ENCODE data around the gene CPNE4.

Gene CPNE4

DNA sequence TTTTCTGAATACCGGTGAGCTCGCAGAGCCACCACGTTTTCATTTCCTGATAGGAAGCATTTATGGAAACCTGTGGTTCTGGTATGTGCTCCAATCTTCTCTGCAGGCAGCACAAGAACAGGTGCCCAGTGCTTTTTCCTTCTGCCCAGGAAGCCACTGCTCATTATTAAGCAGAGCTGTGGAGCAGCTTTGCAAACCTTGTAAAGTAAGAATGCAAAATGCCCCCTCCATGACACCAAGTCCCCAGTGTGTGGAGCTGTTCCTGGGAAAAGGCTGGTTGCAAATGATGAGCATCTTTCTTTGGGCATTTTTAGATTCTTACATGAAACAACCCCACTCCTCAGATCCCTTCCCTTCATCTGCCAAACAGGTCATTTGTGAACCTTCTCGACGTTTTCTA lies 466.4 kb downstream of the CPNE4 start:
- no peak for DNase-seq

DNA sequence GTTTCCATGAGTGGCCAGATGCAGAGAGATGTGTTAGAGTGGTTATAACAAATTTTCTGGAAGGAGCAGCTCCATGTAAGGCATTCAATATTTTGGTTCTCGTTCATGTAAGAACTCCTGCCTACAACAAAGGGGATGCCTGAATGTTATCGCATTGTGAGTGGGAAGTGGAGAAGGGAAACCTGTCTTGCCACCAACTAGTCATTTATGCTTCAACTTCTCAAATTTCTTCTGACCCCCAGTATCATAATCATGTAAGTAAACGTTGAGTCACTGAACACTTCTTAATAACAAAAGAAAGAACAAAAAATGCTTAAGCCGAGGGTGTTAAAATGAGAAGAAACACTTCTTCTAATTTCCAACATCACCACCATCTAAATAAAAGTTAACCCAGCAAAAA lies 470.0 kb downstream of the CPNE4 start:
- DNase-seq: peak in 1 of 3 donors; percentile 2

DNA sequence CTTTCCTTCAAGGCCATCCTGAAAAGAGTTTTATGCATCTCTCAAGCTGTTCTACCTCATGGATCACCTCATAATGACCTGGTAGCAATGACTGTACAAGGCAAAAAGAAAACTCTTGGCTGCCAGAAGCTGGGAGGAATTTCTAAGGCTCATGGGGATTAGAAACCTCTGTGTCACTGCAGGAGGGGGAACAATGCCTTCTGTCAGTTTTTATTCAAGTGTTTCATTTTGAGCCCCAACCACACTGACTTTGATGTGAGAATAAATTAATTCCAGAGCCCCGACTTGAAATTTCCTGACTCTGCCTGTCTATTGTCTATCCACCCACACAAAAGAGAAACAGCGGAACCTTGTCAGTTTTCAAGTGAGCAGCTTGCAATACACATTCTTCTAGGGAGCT lies 473.3 kb downstream of the CPNE4 start:
- DNase-seq: peak in 1 of 3 donors; percentile 10

DNA sequence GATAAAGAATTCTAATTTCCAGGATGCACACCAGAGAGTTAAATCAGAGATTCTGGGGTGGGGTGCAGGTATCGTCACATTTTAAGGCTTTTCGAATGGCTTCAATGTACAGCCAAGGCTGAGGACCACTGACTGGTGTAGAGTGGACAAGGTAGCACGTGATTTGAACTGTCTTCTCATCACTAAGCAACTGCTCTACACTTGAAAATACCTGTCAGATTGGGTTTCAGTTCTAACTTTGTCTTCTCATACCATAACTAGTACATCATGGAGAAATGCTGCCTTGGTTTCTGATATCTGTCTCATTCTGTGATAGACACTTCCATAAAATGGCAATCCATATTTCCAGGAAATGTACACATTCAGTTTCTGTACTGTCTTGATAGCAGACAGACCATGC lies 474.0 kb downstream of the CPNE4 start:
- no peak for DNase-seq

DNA sequence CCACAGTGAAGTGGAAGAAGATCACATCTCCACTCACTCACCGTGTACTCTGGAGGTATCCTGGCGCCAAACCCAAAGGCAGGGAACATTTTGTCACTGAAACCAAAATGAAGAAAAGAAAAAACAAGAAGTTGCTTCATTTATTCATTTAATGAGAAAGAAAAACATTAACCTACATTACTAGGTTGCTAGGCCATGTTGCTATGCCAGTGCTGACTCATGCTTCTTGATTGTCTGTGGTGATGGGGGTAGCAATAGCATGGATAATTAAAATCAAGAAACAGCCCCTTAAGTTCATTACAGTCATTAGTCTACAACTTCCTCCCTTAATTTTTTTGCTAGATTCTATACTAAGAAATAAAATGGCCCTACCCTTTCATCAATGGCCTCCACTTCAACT lies 479.4 kb downstream of the CPNE4 start:
- peak in 1 of 3 donors; percentile 5 for DNase-seq

DNA sequence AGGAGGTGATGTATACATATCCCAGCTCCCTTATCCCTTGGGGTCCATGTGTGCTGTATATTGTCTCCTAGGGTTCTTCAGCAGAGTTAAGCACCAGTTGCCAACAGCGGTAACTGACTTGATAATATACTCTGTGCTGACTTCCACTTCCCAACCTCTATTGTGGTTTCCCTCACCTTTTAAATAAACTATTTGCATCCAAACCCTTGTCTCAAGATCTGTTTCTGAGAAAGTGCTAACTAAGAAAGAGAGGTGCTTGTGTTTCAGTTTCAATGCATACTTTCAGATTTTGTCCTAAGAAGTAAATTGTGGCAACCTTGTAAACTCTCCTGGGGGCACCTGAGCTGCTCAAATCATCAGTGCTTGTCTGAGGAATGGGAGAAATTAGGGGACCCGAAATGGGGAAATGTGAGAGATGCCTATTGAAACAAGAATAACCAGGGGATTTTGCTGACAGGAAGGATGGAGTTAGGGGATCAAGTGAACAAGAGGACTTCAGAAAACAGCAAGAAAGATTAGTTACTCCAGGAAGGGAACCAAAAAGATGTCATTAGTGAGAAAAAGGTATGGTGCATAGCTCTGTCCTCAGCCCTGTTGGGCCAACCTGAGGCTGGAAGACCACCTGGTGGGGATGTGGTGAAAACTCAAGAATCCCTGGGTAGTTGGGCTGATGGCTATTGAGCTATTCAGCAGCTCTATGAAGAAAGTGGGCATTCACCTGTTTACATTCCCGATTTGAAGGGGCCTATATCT lies 481.1 kb downstream of the CPNE4 start:
- no peak for DNase-seq

DNA sequence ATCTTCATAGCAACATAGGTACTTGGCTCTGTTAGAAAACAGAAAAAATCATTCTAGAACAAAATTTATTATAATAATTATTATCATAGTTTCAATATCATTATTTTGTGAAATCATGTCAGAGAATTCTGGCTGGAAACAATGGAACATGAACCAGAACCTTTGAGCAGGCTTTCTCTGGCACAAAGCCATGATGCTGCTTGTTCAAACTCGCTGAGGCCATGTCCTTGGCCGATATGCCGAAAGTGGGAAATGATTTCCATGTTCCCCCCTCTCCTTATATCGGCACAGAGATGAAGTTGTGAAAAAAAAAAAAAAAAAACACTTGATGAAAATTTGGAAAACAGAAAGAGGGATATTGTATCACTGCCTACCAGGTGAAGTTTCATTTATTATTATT lies 483.1 kb downstream of the CPNE4 start:
- no peak for DNase-seq

DNA sequence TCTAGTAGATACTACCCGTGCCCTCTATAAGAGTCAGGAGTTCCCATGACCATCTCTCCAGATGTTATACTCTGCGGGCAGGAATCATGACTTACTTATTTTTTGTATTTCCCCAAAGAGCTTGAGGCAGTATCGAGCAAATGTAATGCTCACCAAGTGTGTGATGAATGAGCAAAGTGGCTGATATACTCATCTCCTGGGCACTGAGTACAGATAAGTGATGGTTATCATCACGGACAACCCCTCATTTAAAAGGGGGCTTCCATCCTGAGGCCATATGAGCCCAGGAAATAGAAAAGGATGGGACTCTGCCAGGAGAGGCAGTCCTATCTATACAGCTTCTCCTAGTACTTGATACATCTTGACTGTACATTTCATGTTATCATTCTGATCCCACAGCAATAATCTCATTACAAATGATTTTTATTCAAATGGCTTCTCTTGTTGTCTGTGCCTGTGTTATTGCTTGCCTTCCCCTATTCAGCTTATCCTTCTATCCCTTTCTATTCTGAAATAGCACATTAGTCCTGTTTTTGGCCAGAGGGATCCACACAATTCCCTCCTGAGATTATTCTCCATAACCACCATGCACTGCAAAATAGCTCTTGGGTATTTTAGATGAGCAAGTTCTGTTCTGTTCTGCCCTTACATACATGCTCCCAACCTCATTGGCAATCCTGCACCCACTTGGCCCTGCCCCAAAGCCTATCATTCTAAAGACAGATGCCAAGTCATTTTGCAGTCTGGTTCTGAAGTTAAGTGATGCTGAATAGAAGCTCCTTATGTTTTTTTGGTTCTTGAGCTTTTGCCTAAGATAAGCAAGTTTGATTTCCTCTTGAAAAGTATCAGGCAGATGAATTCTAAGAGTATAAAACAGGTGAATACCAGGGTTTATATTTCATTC lies 484.0 kb downstream of the CPNE4 start:
- no peak for DNase-seq

DNA sequence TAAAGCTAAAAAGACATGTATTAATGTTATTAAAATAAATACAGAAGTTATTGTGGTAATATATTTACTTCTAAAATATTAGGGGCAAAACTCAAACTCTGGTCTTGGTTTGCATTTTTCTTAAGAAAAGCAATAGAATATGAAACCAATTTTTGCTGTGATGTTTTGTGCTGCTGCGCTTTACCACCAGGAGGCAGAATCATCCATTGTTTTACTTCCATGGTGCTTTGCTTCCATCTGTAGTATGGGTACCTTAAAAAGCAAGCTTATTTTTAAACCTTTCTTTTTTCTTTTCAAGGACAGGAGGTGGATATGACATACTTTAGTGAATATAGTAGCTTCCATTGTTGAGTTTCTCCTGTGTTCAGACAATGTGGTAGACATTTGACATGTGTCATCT lies 485.5 kb downstream of the CPNE4 start:
- DNase-seq: peak in 1 of 3 donors; percentile 6

DNA sequence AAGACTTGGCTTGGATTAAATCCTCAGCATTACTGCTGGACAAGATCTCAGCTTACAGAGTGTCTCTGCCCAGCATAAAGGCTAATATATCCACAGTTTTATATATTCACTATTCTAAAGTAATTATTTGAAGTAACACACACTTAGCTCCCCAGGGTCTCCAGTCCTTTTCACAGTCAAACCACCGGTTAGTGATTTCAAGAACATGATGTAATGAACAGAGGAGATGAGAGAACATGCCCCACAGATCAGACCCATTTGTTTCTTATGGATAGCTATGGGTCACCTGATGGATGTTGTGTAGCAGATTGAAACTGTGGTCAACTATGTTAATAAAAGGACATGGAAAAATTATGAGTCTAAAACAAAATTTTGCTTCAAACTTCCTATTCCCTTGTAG lies 487.2 kb downstream of the CPNE4 start:
- no peak for DNase-seq

DNA sequence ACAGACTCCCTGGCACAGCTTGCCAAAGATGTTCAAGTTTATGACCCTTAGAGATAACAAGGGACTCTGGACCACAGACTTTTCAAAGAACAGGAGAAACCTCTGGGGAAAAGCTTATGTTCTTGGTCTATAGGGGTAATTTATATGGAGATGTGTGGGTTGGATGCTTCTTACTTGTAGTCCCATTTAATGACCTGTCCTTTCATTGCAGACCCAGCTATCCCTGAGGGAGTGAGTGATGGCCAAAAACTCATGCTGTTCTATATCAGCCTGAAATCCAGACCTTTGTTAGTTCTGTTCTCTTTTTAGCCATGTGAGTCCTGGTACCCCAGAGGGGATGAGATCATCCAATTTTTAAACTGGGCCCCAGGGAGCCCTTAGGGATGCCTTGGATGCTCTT lies 488.4 kb downstream of the CPNE4 start:
- no peak for DNase-seq

DNA sequence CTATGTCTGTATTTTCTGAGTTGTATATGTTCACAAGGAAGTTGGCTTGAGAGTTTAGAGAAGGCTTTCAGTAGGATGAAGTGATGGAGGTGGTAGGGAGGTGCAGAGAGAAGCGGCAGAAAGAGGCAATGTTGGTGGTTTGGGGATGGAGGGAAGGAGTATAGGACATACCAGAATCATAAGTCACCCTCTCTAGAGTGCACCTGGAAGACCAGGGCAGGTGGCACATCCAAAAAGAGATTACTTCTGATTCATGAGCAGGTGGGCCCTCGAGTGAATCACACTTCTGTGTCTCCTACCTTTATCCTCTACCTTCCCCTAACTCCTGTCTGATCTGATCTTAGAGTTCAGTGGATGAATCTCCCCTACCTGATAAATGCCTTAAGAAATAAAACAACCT lies 490.3 kb downstream of the CPNE4 start:
- DNase-seq: no peak

DNA sequence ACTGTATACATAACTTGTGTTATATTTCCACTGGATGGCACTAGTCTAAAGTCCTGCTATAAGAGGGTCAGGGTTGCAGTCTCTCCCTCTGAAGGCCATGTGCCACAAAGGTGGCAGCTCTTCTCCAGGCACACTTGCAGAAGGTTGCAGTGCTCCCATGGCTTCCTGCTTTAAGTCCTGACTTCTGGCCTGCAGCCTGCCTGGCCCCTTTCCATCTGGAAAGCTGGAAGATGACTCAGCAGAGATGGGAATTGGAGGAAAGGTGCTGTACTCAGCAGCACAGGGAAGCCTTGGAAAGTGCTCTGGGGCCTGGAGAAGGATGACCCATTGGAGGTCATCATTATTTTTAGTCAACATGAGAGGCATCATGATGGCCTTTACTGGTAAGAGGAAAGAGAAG lies 491.1 kb downstream of the CPNE4 start:
- DNase-seq: no peak

DNA sequence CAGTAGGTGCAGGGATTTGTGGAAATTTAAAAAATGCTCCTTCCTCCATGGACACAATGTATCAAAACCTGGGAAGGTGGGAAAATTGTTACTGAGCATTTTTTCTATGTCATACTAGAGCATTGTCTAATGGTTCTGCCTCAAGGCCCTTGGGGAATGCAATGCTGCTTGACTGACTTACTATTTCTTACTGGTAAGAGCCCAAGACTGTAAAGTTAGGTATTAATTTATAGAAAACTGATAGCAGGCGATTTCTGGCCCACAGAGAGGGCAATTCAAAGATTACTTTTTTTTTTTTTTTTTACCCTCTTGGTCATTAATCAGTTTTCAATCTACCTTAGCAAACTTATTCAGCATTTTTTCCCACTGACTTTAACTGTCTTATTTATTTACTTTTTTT lies 493.5 kb downstream of the CPNE4 start:
- no peak for DNase-seq

DNA sequence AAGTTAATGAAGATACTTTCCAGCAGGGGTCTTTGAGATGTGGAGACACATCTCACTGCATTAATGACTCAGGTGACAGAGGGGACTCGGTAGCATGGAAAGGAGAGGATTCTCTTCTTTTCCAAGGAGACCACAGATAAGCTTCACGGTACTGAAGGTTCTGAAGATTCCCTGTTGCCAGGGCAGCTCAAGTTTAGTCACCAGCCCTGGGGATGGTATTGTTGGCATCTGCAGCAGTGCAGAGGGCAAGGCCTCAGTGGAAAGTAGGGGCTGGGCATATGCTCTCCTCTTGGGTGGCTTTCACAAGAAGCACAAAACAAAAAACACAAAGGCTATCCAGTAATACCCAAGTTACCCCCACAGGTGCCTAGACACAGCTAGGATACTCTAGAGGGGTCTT lies 494.0 kb downstream of the CPNE4 start:
- no peak for DNase-seq

DNA sequence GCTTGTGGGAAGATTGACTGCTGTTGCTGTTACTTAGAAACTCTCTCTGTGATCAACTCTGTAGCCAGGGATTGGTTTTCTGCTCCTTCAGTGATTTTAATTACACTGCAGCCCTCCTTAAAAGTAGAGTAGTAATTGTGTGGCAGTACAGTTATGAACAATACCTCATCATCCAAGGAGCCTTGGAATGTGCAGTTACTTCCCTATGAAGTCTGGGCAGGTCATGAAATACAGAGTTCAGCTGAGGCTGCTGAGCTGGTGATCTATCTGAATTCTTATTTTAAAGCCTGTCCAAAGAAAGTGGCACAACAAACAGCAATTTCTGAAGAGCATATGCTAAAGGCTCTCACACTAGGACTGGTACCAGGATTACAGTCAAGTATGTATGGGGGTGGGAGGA lies 494.7 kb downstream of the CPNE4 start:
- DNase-seq: no peak

DNA sequence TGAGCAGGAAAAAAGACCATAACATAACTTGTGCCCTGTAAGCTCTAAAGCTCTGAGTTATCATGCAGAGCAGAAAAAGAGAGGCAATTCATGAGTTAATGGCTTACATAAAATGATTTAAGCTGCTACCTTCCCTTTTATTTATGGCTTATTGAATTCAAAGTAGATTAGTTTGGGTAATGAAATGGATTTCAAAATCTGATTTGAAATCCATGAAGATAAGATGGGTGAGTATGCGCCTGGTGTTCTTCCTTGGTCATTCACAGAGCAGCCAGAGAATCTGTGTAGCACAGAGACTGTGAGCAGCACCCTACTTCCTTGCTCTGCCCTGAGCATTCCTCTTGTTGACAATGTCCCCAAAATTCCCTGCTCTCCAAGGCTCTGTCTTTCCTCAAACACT lies 495.8 kb downstream of the CPNE4 start:
- DNase-seq: no peak

DNA sequence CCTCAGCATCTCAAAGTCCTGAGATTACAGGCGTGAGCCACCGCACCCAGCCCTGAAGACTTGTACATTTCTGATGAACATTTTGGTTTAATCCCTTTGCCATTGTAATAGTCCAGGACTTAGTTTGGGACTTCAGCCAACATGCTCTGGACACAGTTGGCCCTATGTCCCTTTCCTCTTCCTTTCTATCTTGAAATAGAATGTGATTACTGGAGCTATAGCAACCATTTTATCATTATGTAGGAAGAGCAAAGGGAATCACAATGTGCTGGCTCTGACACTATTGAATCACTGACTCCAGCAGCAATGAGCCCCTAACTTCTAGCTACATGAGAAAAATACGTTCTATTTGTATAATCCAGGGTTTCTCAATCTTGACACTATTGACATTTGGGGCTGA lies 497.3 kb downstream of the CPNE4 start:
- no peak for DNase-seq

DNA sequence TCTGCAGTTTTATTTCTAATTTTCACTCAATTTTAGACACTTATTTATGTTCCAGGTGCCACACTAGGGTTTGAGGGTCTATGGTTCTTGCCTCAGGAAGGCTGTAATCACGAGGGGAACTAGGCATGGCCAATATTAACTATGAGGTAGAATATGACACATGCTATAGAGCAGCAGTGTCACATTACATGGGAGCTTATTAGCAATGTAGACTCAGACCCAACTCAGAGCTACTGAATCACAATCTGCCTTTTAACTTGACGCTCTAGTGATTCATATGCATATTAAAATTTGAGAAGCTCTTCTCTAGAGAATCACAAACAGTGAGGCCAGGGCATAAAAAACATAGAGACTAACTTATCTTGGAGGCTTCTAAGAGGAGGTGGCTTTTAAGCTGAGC lies 499.2 kb downstream of the CPNE4 start:
- DNase-seq: no peak

DNA sequence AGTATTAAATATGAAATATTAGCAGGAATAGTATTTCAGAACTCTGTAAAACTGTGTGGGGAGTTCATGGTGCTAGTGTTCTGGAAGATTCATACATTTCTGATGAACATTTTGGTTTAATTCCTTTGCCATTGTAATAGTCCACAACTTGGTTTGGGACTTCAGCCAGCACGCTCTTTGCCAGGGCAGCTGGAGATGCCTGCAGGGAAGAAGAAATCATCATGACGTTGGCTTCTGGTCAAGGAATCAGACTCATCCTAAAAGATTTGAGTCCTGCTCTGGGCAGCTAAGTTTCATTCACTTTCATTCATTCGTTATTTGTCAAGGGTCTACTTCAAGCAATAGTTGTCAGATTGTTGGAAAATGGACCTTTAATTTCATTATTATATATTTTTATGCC lies 499.7 kb downstream of the CPNE4 start:
- no peak for DNase-seq

DNA sequence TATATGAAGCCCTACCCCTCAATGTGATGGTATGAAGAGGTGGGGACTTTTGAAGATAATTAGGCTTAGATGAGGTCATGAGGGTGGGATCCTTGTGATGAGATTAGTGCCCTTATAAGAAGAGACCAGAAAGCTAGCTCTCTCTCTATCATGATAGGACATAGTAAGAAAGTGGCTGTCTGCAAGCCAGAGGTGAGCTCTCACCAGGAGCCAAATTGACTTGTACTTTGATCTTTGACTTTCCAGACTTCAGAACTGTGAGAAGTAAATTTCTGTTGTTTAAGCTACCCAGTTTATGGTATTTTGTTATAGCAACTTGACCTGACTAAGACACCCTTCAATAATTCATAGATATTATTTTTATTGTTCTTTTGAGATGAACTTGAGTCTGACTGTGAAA lies 502.2 kb downstream of the CPNE4 start:
- DNase-seq: no peak

DNA sequence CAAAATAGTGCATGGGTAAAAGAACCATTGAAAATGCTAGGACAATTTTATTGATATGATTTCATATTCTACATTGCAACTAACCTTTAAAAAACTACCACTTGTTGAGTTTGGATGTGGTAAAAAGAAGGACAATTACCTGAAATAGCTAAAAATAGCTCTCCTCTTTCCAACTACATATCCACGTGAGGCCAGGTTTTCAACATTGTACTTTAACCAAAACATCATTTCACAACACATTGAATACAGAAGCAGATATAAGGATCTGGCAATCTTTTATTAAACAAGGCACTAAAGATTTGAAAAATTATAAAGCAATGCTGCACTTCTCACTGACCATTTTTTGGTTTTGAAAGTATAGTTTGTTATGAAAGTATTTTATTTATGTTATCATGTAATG lies 504.0 kb downstream of the CPNE4 start:
- DNase-seq: no peak

DNA sequence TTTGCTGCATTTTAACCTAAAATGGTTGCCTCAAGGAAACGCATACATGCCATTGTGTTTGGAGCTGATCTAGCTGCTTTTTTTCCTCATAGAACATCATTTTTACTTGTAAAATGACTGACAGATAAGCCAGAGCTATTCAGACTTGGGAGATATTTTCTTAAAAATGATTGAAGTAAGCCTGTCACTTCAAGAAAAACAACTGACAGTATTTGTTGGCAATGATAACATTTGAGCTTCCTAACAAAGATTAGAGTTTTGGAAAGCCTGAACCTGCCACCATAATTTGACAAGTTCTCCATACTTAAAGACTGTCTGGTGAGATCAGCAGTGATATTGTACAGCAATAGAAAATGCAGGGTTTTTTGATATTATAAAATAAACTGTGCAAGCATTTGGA lies 504.4 kb downstream of the CPNE4 start:
- DNase-seq: no peak

DNA sequence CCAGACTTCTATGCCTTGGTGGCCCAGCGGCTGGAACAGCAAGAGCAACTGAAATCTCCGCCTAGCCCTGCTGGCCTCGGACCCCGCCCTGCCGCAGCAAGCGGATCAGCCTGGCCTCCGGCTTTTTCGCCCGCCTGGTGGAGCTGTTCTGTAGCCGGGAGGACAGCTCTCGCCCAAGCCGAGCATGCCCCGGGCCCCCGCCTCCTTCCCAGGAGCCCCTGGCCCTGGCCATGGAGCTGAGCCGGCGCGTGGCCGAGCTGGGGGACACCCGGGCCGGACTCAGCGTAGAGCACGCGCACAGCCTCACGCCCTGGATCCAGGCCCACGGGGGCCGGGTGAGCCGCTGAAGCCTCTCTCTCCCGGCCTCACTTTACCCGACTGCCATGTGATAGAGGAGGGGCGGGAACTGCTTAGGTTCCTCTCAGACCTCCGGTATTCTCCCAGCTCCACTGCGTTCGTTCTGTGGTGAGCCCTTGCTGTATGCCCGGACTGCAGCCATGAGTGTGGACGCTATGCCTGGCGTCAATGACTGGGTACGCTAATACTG lies 507.9 kb downstream of the CPNE4 start:
- DNase-seq: peak in 2 of 3 donors; percentile 10 to 40

All from suppressor macrophage treated with lipopolysaccharide for 1 hour (primary cell).